ENCODE data around the gene COQ2. TPM values are rescaled to one million over a fixed set of nuclear protein-coding genes. Genes with fewer than 3 reads are reported as not detected.
"Not testable (repeated sequence)": the region's sequence is repeated elsewhere in the genome, so short reads cannot be mapped to it uniquely, and the experiment has no call there.

The COQ2 gene
- polyA plus RNA-seq, 3 donors: 14.8 to 15.2 (median 15.2) TPM

DNA sequence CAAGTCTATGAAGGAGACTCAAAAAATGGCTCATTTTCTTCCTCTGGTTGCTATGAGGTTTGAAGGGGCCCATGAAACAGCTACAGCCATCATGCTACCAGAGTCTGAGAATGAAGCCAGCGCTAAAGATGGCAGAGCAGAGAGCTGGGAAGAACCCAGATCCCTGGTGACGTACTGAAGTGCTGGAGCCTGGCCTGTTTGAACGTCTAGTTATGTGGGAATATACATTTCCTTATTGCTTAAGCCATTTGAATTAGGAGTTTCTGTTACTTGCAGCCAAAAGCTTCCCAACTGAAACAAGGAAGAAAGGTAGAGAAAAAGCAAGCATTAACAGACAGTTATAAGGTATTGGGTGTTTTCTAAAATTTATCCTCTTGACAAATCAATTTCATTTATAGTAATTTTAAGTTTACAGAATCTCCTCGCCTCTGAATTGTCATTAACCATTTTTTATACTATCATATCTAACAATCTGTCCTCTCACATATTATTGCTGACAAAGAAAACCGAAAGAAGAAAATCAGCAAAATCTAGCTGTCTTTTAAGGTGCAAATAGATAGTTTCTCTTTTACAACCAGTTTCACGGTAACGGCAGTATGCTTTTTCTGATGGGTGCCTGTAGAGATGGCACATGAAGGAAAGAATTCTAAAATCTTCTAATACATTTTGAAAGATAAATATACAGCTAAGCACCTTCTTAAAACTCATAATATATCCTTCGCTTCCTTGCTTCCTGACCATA lies 8.9 kb upstream of the COQ2 start:
- DNase-seq: no peak

DNA sequence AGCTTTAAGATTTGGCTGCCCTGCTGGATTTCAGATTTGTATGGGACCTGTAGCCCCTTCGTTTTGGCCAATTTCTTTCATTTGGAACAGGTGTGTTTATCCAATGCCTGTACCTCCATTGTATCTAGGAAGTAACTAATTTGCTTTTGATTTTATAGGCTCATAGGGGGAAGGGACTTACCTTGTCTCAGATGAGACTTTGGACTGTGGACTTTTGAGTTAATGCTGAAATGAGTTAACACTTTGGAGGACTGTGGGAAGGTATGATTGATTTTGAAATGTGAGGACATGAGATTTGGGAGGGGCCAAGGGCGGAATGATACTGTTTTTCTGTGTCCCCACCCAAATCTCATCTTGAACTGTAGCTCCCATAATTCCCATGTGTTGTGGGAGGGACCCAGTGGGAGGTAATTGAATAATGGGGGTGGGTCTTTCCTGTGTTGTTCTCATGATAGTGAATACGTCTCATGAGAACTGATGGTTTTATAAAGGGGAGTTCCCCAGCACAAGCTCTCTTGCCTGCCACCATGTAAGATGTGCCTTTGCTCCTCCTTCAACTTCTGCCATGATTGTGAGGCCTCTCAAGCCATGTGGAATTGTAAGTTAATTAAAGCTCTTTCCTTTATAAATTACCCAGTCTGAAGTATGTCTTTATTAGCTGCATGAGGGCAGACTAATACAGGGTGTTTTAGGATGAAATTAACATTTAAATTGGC lies 5.6 kb upstream of the COQ2 start:
- not testable (repeated sequence) for DNase-seq

DNA sequence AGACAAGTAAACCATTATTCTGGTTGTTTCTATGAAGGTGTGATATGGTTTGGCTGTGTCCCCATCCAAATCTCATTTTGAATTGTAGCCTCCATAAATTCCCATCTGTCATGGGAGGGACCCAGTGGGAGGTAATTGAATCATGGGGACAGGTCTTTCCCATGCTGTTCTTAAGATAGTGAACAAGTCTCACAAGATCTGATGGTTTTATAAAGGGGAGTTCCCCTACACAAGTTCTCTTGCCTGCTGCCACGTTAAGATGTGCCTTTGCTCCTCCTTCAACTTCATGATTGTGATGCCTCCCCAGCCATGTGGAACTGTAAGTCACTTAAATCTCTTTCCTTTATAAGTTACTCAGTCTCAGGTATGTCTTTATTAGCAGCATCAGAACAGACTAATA lies 3.8 kb upstream of the COQ2 start:
- DNase-seq: not testable (repeated sequence)

- DNase-seq: peak; percentile 37
Measured at GRCh38 chr4:83285055-83285407, 433 bp upstream of the COQ2 start.

DNA sequence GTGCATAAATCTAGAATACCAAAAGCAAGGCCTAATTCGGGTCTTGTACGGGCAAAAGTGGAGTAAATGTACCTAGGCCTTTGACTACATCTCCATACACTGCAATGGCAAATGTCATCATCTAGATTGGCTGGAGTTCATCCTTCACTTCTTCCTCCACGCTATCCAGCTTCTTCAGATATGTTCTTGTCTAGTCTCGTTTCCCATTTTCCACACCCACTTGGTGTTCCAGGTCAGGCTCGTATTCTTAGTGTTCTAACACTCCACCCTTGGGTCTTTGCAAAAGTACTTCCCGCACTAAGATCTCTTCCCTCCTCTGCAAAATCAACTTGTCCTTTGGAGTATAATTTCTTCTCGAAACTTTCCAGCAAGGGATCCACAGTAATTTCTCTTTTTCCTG lies 1.4 kb downstream of the COQ2 start:
- DNase-seq: no peak

DNA sequence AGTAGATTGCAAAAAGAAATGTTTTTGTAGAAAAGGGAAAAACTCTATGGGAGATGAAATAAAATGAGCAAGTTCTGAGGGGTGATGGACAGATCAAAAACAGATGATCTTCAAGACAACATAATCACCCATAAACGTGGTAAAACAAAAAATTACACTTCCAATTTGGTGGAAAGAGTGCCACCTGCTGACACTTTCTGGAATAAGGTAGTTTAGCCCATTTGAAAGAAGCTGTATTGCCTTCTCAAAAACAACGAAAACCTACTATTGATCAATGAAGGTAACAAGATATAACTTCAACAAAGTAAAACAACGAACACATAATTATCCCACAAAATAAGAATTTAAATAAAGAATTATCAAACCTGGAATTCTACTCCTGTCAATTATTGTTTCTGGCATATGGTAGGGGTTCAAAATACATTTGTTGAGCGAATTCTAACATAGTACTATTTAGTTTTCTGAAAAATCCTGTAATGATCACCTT lies 2.5 kb downstream of the COQ2 start:
- peak; percentile 58 for DNase-seq

DNA sequence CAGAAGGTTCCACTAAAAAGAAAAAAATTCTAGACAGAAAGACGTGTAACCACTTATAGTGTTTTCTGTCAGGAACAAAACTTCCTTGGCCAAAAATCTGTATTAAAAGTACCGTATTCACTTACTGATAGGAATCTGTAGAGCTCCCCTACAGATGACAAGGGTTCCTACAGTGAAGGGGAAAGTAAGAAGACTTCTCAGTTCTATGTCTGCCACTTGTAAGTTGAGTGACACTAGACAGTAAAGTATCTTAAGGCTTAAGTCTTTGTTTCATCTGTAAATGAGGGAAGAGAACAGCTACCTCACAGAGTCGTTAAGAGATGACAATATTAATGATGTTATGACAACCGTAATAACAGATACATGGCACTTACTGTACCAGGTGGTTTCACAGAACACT lies 3.3 kb downstream of the COQ2 start:
- DNase-seq: no peak

- no peak for DNase-seq
Measured at GRCh38 chr4:83276299-83277040, 8.1 kb downstream of the COQ2 start.

DNA sequence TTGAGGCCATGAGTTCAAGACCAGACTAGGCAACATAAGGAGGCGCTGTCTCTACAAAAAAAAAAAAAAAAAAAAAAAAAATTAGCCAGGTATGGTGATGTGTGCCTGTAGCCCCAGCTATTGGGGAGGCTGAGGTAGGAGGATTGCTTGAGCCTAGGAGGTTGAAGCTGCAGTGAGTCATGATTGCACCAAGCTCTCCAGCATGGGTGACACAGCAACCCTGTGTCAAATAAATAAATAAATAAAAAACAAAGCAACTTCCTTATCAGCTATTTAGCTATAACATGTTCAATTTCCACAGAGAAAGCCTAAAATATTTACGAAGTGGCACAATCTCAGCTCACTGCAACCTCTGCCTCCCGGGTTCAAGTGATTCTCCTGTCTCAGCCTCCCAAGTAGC lies 10.7 kb downstream of the COQ2 start:
- DNase-seq: not testable (repeated sequence)

GRCh38 chr4:83272900-83273299 lies 11.7 kb downstream of the COQ2 start:
- DNase-seq: no peak

DNA sequence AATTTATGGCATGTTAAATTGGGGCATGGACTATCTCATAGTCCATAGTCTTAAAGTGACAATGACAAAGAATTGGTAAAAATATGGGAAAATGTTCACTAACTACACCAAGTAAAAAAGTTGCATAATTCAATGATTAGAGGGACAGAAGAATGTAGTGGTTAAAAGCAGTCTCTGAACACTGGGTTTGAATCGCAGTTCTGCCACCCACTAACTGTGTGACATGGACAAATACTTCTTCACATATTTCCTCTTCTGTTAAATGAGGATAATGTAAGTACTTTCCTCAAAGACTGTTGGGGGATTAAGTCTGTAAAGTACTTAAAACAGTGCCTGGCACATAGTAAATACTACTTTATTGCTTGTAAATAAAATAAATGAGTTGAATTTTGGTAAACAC lies 15.3 kb downstream of the COQ2 start:
- DNase-seq: no peak

- no peak for DNase-seq
Measured at GRCh38 chr4:83268491-83268890, 16.1 kb downstream of the COQ2 start.

GRCh38 chr4:83267830-83268475 lies 16.6 kb downstream of the COQ2 start:
- no peak for DNase-seq

- DNase-seq: no peak
Measured at GRCh38 chr4:83267121-83267829, 17.3 kb downstream of the COQ2 start.

DNA sequence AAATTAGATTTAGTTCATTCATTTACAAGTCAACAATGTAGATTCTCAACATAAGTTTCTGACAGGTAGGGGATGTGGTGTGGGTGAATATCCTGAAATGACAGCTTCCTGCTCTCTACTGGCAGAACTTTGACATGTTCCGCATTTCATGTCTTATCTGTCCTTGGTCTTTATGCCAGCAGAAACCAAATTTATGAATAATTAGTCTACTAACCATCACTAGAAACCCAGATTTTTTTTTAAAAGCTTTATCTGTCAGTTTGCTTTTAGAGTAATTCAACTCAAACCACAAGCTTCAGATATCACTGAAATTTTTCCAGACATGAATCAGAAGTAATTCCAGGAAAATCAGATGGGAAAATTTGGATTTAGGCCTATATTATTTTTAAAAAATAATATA lies 17.9 kb downstream of the COQ2 start:
- no peak for DNase-seq

- no peak for DNase-seq
Measured at GRCh38 chr4:83263106-83263505, 21.5 kb downstream of the COQ2 start.

DNA sequence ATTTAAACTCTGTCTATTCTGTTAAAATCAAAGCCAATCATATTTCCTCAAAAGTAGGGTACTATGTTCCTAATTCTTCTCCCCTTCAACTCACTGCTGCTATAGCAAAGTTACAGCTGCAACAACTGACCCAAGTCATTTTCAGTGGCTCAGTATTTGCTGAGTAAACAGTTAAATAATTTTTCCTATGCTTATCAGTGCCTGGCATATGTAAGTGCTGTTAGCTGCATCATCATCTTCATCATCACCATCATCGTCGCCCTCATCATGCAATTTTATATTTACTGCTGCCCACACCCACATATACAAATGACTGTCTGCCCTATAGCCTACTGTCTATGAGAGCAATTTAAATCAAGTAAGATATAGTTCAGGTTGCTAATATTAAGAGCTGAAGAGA lies 21.9 kb downstream of the COQ2 start:
- no peak for DNase-seq

GRCh38 chr4:83261307-83261706 lies 23.3 kb downstream of the COQ2 start:
- DNase-seq: no peak

DNA sequence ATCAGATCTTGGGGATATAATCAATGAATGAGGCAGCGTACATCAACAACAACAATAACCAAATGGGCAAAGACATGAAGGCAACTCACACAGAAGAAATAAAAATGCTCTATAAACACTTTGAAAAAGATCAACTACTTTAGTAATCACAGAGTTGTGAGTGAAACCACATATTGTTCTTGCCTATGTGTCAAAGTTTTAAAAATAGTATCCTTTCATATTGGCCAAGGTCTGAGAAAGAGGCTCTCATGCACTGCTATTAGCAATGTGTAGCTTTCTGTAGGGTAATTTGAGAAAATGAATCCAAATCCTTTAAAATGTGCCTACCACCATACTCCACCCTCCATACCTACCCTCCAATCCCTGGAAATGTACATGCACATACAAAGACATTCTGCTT lies 25.0 kb downstream of the COQ2 start:
- no peak for DNase-seq

- no peak for DNase-seq
Measured at GRCh38 chr4:83258461-83258860, 26.1 kb downstream of the COQ2 start.

DNA sequence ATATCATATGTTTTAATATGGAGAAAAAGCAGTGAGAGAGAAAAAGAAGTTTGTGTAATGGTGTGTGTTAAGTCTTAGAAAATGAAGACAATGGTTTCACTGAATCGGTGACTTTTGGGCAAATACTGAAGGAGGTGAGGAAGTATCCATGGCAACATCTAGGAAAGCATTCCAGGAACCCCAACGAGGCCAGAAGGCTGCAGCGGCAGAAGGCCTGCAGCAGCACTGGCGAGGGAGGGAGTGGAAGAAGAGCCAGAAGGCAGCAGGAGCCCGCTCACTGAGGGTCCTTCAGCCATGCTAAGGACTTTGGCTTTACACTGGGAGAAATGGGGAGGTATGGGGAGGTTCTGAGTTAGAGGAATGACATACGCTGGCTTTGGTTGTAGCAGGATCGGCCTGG lies 26.8 kb downstream of the COQ2 start:
- DNase-seq: no peak

GRCh38 chr4:83255584-83255983 lies 29.0 kb downstream of the COQ2 start:
- peak; percentile 75 for DNase-seq
